OCI-LY3 (cell line): ENCODE measurements around the gene MACIR.

Source experiments
- CTCF ChIP-seq: fragments of 200-600, 300-600 bp; sonication (generic); IDR thresholded peaks from 2 replicates; pipeline ENCODE4 v1.5.1; 2014; ENCODE audit warnings: antibody characterized with exemption, low read length, low read depth
- EZH2phosphoT487 ChIP-seq: fragments of 200-600 bp; shearing (Covaris generic); IDR thresholded peaks from 2 replicates; pipeline ENCODE4 v1.6.1; 2018; ENCODE audit warnings: antibody characterized with exemption, mixed run types, low read depth

- TF ChIP-seq CTCF (no peak), EZH2phosphoT487 (no peak)
Measured at GRCh38 chr5:103286622-103287021, 28.1 kb downstream of the MACIR start.
